Caki2 (cell line): Measurements from ENCODE around the gene LRRC43. TPM values are rescaled to one million over a fixed set of nuclear protein-coding genes. Genes with fewer than 3 reads are reported as not detected.

Experiments
- DNase-seq: peaks from one replicate; pipeline ENCODE4 v3.0.0-alpha.2; 2015; ENCODE audit warnings: low read depth
- in situ Hi-C: cut with HindIII; loops from 2 replicates; pipeline ENCODE4 v1.10.0; 2016; ENCODE audit warnings: low sequenced_read_pairs, low pct_unique_long_range_greater_than_20kb, mixed read lengths
- total RNA-seq: library from RNA; depleted of rRNA; stranded (reverse); fragments of >200 nt; shearing (Covaris generic); gene quantifications from 2 replicates; pipeline ENCODE4 v1.2.3, GENCODE V29; 2014; ENCODE audit warnings: low replicate concordance; rRNA removed

The LRRC43 gene, protein sequence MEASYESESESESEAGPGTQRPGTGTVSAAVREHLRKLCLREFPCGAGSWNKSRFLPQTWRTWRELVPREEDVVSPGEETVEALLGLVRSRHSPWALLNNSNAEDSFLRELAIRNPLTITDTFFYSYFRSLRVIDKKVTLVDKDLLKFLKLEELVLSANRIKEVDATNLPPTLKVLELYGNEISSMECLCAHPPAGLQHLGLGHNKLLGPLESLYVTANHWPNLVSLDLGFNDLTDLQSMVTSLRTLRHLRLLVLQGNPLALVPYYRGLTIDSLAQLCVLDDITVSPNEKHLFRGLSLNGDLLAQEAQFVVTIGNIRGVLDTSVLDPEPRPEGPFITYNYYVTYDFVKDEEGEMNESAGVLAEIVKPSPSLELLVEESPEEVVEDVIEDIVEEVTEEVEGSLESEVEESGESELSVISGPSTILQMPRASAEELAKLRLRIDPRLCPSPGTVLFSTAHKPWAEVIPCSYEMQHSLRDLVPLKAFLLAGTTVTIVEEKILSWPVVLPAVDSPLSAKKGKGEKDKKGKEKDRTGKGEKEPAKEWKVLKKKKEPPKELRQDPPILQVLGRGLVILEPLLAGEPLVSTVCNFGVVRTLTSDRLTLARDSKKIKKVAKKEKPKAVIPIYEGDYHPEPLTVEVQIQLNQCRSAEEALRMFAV
- not detected in 2 replicates for total RNA-seq

DNA sequence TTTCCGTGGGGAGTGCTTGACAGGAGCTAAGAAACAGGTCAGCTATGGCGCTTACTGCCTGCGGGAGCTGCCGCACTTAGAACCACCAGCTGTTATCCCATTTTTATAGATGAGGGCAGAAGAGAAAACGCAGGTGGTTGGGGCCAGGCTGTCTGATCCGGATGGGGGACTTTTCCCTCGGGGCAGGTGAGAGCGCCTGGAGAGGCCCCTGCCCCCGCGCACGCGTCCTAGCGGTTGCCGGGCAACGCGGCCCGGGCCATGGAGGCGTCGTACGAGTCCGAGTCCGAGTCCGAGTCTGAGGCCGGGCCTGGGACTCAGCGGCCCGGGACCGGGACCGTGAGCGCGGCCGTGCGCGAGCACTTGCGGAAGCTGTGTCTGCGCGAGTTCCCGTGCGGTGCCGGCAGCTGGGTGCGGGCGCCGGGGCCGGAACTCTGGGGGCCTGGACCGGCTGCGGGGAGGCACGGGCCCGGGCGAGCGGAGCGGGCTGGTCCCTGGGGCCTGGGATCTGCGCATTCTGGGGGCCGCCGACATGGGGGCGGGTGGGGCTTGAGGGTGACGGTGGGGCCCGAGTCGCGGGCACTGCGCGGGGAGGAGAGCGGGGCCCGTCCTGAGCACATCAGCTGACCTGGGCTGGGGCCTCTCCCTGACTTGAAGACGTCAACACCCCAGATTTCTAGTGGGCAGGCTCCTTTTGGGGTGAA lies at the start of gene LRRC43:
TSS of gene LRRC43 (plus strand) at position 237 of the 701 bp plus-strand sequence. CDS start at position 259, 22 bp downstream.
- DNase-seq = no peak
- in situ Hi-C loops = no loop called here

DNA sequence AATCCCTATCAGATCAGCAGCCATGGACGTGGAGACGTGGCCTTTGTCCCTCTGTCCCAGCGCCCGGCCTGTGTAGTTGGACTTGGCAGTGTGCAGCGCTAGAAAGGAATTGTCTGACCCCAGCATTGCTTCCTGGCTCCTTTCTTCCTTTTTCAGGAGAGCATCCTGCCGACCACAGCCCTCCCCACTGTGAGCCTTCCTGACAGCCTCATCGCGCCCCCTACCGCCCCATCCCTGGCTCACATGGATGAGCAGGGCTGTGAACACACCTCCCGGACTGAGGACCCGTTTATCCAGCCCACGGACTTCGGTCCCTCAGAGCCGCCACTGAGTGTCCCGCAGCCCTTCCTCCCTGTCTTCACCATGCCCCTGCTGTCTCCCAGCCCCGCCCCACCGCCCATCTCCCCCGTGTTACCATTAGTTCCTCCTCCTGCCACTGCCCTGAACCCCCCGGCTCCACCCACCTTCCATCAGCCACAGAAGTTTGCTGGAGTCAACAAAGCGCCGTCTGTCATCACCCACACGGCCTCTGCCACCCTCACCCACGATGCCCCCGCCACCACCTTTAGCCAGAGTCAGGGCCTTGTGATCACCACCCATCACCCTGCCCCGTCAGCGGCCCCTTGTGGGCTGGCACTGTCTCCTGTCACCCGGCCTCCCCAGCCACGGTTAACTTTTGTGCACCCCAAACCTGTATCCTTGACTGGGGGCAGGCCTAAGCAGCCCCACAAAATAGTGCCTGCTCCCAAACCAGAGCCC lies 49.6 kb upstream of the LRRC43 start:
- in situ Hi-C loops = no loop called here
- DNase-seq = no peak

DNA sequence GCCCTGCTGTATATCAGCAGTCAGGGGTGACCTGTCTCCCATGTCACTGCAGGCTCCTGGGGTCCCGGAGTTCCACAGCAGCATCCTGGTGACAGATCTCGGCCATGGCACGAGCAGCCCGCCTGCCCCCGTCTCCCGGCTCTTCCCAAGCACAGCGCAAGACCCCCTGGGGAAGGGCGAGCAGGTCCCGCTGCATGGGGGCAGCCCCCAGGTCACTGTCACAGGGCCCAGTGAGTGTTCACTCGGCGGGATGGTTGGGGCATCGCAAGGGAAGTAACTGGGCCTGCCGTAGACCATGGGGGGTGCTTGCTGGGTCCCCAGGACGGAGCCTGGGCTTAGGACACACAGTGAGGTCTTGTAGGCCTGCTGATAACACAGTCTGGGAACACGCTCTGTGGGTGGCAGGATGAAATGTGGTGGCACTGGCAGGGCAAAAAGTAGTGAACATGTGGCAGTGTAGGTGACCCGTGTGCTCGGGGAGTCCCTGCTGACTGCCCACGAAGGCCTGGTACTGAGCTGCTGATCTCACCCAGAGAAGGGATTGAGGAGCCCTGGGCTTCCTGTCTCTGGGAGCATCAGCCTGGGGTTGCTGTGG lies 47.4 kb upstream of the LRRC43 start:
- no peak for DNase-seq
- in situ Hi-C loops = no loop called here

DNA sequence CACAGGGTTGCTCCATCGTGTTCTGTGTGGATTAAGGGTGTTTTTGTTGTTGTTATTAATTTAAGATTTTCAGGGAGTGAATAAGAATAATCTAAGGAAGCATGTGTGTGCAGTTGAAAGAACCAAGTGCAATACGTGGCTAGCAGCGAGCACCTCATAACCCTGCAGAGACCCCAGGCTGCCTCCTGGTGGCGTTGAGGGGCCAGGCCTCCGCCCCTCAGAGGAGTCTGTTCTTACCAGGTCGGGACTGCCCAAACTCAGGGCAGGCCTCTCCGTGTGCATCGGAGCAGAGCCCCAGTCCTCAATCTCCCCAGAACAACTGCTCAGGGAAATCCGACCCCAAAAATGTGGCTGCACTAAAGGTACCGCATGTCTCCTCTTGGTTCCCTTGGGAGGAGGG lies 45.7 kb upstream of the LRRC43 start:
- DNase-seq = no peak
- in situ Hi-C loops = no loop called here

DNA sequence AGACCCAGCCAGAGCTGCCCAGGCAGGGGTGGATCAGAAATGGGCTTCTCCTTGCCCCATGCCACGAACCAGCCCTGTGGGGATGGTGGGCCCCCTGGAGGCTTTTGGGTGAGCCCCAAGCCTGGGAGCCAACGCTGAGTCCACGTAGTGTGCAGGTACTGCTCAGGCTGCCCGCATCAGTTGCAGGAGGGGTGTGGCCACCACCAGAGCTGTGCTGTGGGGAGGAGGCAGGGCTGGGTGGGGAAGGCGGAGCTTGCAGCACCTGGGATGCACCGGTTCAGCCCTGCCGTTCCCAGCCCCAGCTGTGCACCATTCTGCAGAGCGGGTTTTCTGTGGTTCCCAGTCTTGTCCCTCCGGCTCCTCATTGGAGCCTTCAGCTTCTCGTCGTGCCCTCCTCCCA lies 45.2 kb upstream of the LRRC43 start:
- no peak for DNase-seq
- in situ Hi-C loops = no loop called here

DNA sequence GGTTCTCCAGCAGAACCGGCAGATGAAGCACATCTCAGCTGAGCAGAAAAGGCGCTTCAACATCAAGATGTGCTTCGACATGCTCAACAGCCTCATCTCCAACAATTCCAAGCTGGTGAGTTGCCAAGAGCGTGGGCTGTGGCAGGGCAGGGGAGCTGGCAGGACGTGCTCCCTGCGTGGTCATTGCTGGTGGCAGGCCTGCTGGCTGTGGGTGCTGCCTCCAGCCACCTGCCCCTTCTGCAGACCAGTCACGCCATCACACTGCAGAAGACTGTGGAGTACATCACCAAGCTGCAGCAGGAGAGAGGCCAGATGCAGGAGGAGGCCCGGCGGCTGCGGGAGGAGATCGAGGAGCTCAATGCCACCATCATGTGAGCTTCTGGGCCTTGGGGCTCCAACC lies 44.7 kb upstream of the LRRC43 start:
- DNase-seq = no peak
- in situ Hi-C loops = no loop called here

DNA sequence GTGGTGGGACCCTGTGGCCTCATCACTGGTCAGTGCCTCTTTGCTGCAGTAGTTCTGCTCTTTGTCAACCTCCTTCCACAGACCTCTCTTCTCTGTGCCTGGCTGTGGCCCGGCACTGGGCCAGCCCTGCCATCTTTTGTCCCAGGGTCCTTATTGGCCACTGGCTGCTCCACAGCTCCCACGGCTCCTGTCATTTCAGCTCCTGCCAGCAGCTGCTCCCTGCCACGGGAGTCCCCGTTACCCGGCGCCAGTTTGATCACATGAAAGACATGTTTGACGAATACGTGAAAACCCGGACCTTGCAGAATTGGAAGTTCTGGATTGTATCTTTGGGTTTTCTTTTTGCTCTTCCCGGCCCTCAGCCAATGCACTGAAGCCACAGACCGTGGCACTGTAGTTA lies 44.3 kb upstream of the LRRC43 start:
- DNase-seq = no peak
- in situ Hi-C loops = no loop called here

DNA sequence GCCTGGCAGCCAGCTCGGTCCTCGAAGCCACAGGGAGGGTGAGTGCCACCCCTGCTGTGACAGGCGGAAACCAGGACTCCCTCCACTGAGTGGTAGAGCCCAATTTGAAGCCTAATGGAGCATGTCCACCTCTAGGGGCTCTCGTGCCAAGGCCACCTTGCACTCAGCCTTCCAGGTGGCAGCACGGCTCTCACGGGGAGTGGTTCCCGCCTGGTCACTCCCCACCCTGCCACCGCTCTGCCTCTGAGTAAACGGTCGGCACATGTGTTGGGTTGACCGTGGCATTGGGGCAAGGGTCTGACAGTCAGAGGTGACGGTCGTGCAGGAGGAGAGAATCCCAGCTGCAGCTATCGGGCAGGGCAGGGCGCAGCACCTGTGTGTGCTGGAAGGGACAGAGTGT lies 43.7 kb upstream of the LRRC43 start:
- no peak for DNase-seq
- in situ Hi-C loops = no loop called here

DNA sequence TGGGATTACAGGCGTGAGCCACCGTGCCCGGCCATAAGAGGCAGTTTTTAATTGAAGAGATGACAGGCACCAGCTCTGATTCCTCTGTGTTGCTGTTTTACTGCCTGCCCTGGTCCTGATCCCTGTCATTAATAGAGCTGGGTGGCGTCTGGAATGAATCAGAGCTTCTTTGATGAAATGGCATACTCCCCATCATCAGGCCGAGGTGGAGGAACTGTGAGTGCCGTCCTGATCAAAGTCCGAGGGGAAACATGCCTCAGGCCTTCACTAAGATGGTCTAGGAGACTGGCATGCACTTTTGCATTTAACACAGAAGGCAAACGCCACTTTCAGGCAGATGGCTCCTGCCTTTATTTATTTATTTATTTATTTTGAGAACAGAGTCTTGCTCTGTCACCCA lies 43.0 kb upstream of the LRRC43 start:
- in situ Hi-C loops = no loop called here
- DNase-seq = no peak

DNA sequence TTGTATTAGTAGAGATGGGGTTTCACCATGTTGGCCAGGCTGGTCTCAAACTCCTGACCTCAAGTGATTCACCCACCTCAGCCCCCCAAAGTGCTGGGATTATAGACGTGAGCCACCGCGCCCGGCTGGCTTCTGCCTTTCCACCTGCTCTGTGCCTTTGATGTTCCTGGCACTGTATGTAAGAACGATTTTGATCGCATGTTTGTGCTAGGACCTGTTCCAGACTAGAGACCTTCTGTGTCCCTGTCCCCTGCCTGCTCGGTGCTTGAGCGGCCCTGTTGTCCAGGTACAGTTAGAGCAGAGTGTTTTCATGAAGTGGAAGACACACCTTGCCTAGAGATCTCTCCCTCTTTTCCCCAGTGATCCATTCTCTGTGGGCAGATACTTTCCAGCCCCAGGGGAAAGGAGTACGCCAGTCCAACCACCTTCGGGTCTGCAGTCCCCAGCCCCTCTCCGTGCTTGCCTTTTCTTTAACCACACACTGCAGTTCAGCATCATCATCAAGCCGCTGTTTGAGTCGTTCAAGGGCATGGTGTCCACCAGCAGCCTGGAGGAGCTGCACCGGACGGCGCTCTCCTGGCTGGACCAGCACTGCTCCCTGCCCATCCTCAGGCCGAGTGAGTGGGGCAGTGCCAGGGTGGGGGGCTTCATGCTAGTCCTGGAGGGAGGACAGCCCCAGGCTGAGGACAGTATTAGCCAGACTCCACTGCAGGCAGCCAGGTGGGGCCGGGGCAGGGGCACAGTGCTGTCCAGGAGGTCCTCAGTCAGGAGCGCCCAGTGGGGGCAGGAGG lies 42.3 kb upstream of the LRRC43 start:
- in situ Hi-C loops = no loop called here
- DNase-seq = no peak

DNA sequence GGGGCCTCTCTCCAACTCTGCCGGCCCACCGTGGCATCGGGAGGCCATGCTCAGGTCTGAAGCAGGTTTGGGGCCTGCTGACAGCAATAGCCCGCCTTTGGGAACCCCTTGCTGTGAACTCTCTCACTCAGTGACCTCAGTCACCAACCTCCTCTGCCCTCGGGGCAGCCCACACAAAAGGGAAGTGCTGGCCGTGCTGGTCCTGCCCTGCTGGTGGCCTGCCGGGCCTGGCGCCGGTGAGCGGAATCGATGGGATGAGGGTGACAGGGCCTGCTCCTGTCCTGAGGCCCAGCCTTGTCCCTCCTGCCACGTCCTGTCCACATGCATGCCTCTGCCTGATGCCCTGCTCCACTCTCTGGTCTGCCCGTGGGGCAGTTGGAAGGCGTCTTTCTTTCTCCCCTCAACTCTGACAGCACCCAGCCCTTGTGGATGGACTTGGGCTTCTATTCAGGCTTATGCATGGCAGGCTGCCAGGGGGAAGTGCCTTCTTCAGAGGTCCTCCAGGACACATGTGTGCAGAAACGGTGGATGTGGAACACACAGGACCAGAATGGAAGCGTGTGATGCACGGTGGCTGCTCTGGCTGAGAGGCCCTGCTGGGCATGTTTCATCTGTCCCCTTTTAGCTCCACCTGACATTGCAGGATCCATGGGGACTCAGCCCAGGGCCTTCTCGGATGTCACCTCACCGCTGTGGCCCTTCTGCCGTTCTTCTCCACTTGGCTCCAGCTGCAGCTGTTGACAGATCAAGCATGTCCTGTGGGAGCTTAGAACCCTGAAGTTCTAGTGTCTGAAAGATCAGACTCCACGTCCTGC lies 40.8 kb upstream of the LRRC43 start:
- no peak for DNase-seq
- in situ Hi-C loops = no loop called here

DNA sequence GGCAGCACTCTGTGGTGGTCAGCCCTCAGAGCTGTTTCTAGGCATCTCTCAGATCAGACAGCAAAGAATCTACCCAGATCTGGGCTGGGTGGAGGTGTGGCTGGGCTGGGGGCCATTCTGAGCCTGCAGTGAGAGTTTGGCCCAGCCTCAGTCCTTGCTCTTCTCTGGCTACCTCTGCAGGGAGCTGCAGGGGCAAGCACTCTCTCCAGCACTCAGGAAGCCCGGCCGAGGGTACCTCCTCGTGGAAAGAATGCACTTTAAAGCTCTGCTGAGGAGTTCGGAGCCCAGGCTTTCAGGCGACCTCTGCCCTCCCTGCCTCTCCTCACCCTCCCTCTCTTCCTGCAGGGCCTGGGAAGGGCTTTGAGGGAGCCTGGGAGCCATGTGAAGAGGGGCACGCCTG lies 40.1 kb upstream of the LRRC43 start:
- no peak for DNase-seq
- in situ Hi-C loops = no loop called here

DNA sequence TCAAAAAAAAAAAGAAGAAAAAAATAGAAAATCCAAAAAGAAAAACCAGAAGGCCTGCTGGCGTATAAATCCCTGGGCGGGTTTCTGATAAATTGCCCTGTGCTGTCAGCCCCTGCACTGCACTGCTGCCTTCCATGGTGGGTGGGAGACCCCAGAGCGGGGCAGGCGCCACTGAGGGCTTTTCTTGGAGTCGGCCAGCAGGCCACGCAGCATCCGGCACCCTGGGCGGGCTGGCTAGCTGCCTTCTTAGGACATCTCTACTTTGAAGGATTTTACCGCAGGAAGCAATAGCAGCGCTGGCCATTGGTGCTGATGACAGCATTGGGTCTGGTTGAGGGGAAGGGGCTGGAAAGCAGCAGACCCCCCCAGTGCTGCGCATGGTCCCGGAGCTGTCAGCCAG lies 38.0 kb upstream of the LRRC43 start:
- in situ Hi-C loops = no loop called here
- no peak for DNase-seq

DNA sequence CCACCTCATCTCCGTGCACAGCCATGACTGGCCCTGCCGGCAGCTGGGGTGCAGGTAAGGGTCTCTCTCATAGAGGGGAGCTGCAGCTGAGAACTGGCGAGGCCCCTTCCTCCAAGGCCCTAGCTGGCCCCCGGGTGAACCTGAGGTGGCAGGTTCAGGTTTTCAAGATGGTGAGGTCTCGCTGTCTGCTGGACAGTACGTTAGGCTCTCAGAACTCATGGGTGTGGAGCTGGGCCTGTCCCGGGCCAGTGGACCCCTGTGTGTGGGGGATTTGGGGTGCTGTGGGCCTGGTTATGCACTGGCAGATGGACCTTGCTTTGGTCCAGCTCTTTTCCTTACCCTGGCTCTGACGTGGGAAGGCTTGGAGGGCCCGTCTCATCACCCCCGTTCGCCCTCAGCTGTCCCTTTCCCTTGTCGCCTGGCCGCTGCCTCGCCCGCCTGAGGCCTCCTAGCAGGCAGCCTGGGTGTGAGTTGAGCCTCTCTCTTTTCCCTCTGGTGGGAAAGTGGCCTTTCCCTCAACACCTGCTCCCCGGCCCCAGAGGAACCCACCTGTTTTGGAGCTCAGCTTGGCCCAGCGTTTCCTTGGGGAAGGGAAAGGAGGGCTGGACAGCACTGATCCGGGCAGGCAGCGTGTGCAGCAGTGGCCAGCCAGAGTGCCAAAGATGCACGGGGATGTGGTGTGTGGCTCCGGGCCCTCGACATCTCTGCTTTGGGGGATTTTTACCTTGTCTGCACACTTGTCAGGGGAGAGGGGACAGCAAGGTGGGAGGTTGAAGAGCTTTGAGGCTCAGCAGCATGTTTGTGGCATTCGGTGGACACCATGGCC lies 37.2 kb upstream of the LRRC43 start:
- in situ Hi-C loops = no loop called here
- no peak for DNase-seq

DNA sequence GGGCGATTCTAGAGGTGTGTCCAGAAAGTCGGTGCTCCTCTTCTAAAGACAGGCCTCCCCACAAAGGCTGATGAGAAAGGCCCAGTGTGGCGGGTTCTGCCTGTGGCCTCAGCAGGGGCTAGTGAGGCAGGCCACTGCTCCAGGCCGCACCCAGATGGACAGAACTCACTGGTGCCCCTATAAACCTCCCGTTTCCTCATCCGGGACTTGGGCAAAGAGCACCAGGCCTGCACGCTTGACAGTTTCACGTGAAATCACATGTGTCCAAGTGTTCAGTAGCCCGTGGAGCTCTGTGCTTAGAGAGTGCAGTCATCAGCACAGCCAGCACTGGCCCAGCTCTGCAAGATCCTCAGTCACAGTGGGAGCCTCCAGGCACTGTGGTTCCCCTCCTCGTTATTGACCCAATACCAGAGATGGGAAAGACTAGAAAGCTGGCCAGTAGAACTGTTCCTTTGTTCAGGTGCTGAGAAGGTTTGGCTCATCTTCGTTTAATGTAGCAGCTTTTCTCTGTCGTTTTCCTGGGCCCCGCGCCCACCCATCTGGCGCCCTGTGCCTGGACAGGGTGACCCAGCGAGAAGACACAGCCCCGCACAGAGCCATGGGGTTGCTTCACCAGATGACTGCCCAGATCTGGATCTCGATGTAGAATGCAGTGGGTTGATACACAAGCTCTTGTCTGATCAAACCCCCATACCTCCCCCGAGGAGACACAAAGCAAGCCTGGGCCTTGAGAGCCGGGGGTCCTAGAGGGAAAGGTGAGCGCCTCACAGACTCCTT lies 35.2 kb upstream of the LRRC43 start:
- DNase-seq = no peak
- in situ Hi-C loops = no loop called here
